CD8-positive, alpha-beta memory T cell (primary cell): ENCODE data around the gene APOA1. TPM values are rescaled to one million over a fixed set of nuclear protein-coding genes. Genes with fewer than 3 reads are reported as not detected.

Experiments used
- CTCF ChIA-PET: fragments of 350-600 bp; sonication (Branson Sonifier 250); formaldehyde crosslinking; loops from one replicate; lab custom pipeline; 2021; ENCODE audit warnings: antibody characterized with exemption; lab: Charles Lee
- POLR2A ChIA-PET: fragments of 350-600 bp; sonication (Branson Sonifier 250); formaldehyde crosslinking; loops from one replicate; lab custom pipeline; 2021; ENCODE audit warnings: antibody characterized with exemption; lab: Charles Lee
- DNase-seq, 5 donors: peaks; one replicate each; pipeline versions ENCODE4 v3.0.0 to v3.0.0-alpha.2; 2020 to 2022; ENCODE audit warnings: mixed read lengths in 1 of 5
- H3K27ac ChIP-seq: one replicate; pipeline ENCODE4 v1.7.0; 2013; ENCODE audit warnings: low read depth, mild to moderate bottlenecking, low read length, moderate library complexity
- H3K27me3 ChIP-seq: 2 replicates; pipeline ENCODE4 v1.7.0; 2013; ENCODE audit warnings: low read length, mild to moderate bottlenecking; ENCODE audit not compliant: insufficient read depth, poor library complexity, severe bottlenecking
- H3K36me3 ChIP-seq: 2 replicates; pipeline ENCODE4 v1.7.0; 2013; ENCODE audit warnings: mild to moderate bottlenecking, low read length, moderate library complexity; ENCODE audit not compliant: insufficient read depth
- H3K4me1 ChIP-seq: 2 replicates; pipeline ENCODE4 v1.7.0; 2013; ENCODE audit warnings: mild to moderate bottlenecking, low read length, moderate library complexity; ENCODE audit not compliant: insufficient read depth
- H3K4me3 ChIP-seq: 2 replicates; pipeline ENCODE4 v1.7.0; 2013; ENCODE audit warnings: mild to moderate bottlenecking, low read length
- H3K9me3 ChIP-seq: 2 replicates; pipeline ENCODE4 v1.7.0; 2013; ENCODE audit warnings: mild to moderate bottlenecking, low read length
- H3K27ac Mint-ChIP-seq, 8 donors: one replicate each; pipeline ENCODE4 v1.8.0; 2020 to 2021; ENCODE audit warnings: mixed read lengths in 8 of 8, mild to moderate bottlenecking in 6 of 8, inconsistent platforms in 3 of 8, moderate library complexity in 3 of 8
- H3K27me3 Mint-ChIP-seq, 2 donors: one replicate each; pipeline ENCODE4 v1.8.0; 2020 to 2021; ENCODE audit warnings: mixed read lengths in 2 of 2, mild to moderate bottlenecking in 1 of 2, moderate library complexity in 1 of 2
- H3K36me3 Mint-ChIP-seq, 3 donors: one replicate each; pipeline ENCODE4 v1.8.0; 2020 to 2021; ENCODE audit warnings: mixed read lengths in 3 of 3, inconsistent platforms in 1 of 3, mild to moderate bottlenecking in 1 of 3
- H3K4me1 Mint-ChIP-seq, 3 donors: one replicate each; pipeline ENCODE4 v1.8.0; 2020 to 2021; ENCODE audit warnings: mixed read lengths in 3 of 3, inconsistent platforms in 1 of 3, mild to moderate bottlenecking in 1 of 3
- H3K4me3 Mint-ChIP-seq, 7 donors: one replicate each; pipeline ENCODE4 v1.8.0; 2020 to 2021; ENCODE audit warnings: mixed read lengths in 7 of 7, mild to moderate bottlenecking in 6 of 7, moderate library complexity in 4 of 7, inconsistent platforms in 2 of 7
- H3K9me3 Mint-ChIP-seq, 5 donors: one replicate each; pipeline ENCODE4 v1.8.0; 2020 to 2022; ENCODE audit warnings: mixed read lengths in 5 of 5, mild to moderate bottlenecking in 3 of 5, moderate library complexity in 2 of 5, inconsistent platforms in 1 of 5
- polyA plus RNA-seq: library from polyadenylated mRNA; unstranded; fragments of 300-500 nt; fragmentation: Illumina TruSeq; gene quantifications from one replicate; pipeline ENCODE4 v1.2.3, GENCODE V29; 2021
- total RNA-seq, 2 experiments: library from RNA; stranded (reverse); gene quantifications; one replicate each; pipeline ENCODE4 v1.2.3, GENCODE V29; 2021

APOA1 gene
- total and polyA plus RNA-seq, 3 experiments from 2014 or later, result 0.33 to 0.48 TPM; not detected in 1

- ChIA-PET CTCF (no interaction called here), POLR2A (interaction anchor here (0.7 kb wide), 1 partner anchor 42 kb away, joined by 3 read pairs; no protein-coding TSS in a partner anchor)
- H3K4me3 ChIP-seq, result no peak overlapping the region
- no peaks in the 10 kb centered on the region for H3K36me3 ChIP-seq
- Mint-ChIP-seq H3K36me3 (peaks cover 0 to 1% (median 0%) of the 10 kb centered on the region in 3 donors), H3K4me3 (no peak overlapping the region), H3K27me3 (peaks cover 4 to 31% of the 10 kb centered on the region in 2 donors), H3K9me3 (no peaks in the 10 kb centered on the region), H3K4me1 (peaks cover 0 to 1% (median 0%) of the 10 kb centered on the region in 3 donors), H3K27ac (peak overlapping the region in 1 of 8 donors; percentile 26)
- no peak overlapping the region for H3K27ac ChIP-seq
- H3K9me3 ChIP-seq, result no peaks in the 10 kb centered on the region
- no peak for DNase-seq
- H3K27me3 ChIP-seq, result no peaks in the 10 kb centered on the region
- H3K4me1 ChIP-seq, result no peaks in the 10 kb centered on the region
These were observed 39.6 kb downstream of the APOA1 start for GRCh38 chr11:116797816-116798215.

DNA sequence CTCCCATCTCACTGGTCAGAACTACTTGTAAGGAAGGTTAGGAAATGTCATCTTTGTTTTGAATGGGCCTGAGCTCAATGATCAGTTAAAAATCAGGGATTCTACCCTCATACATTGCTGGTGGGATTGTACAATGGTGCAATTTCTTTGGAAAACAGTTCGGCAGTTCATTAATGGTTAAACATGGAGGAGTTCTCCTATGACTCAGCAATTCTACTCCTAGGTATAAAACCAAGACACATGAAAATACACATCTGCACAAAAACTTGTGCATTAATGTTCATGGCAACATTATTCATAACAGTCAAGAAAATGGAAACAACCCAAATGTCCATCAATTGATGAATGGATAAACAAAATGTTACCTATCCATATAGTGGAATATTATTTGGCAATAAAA is 40.9 kb downstream of the APOA1 start:
- ChIA-PET CTCF (interaction anchor here (1.5 kb wide), 1 partner anchor 40 kb away, joined by 7 read pairs; no protein-coding TSS in a partner anchor), POLR2A (no interaction called here)
- no peak overlapping the region for H3K4me3 ChIP-seq
- H3K36me3 Mint-ChIP-seq, result peaks cover 0 to 1% (median 0%) of the 10 kb centered on the region in 3 donors
- DNase-seq, result no peak
- H3K27ac Mint-ChIP-seq, result no peak overlapping the region
- H3K4me1 Mint-ChIP-seq, result peaks cover 0 to 1% (median 0%) of the 10 kb centered on the region in 3 donors
- H3K4me3 Mint-ChIP-seq, result no peak overlapping the region
- H3K9me3 Mint-ChIP-seq, result no peaks in the 10 kb centered on the region
- H3K4me1 ChIP-seq, result peaks cover 2% of the 10 kb centered on the region
- peaks cover 4 to 24% of the 10 kb centered on the region in 2 donors for H3K27me3 Mint-ChIP-seq
- no peaks in the 10 kb centered on the region for H3K36me3 ChIP-seq
- no peaks in the 10 kb centered on the region for H3K27me3 ChIP-seq
- H3K9me3 ChIP-seq, result no peaks in the 10 kb centered on the region
- no peak overlapping the region for H3K27ac ChIP-seq

DNA sequence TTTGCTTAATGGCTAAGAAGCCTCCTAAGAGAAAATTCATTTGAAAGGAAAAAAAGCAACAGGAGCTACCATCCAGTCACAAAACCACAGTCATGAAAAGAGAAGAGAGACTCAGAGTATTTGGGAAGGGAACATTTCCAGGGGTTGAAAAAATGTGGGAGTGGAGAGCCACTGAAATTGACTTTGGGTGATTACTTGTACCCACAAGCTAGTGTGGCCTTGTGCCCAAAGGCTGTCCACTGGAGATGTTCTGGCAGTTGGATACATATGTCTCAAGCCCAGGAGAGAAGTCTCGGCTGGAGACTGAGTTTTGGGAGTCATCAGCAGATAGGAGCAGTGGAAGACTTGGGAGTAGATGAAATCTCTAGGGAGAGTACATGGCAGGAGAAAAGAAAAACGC is 42.6 kb downstream of the APOA1 start:
- Mint-ChIP-seq H3K4me3 (no peak overlapping the region), H3K9me3 (no peaks in the 10 kb centered on the region), H3K27me3 (peaks cover 1 to 12% of the 10 kb centered on the region in 2 donors), H3K4me1 (peaks cover 7 to 9% (median 7%) of the 10 kb centered on the region in 3 donors), H3K36me3 (no peaks in the 10 kb centered on the region), H3K27ac (peak overlapping the region in 1 of 8 donors; percentile 48)
- DNase-seq, result no peak
- Histone ChIP-seq H3K4me1 (peaks cover 9% of the 10 kb centered on the region), H3K36me3 (no peaks in the 10 kb centered on the region), H3K4me3 (no peak overlapping the region), H3K27ac (no peak overlapping the region), H3K9me3 (no peaks in the 10 kb centered on the region), H3K27me3 (no peaks in the 10 kb centered on the region)
- CTCF ChIA-PET, result interaction anchor here (1.8 kb wide), 1 partner anchor 85 kb away, joined by 4 read pairs; no protein-coding TSS in a partner anchor
- POLR2A ChIA-PET, result interaction anchor here (2.4 kb wide), 1 partner anchor 41 kb away, joined by 7 read pairs; no protein-coding TSS in a partner anchor

GRCh38 chr11:116793772-116794097 is 43.7 kb downstream of the APOA1 start:
- H3K36me3 ChIP-seq, result no peaks in the 10 kb centered on the region
- Mint-ChIP-seq H3K4me3 (no peak overlapping the region), H3K4me1 (peaks cover 8 to 15% (median 11%) of the 10 kb centered on the region in 3 donors), H3K36me3 (no peaks in the 10 kb centered on the region), H3K9me3 (no peaks in the 10 kb centered on the region), H3K27ac (no peak overlapping the region), H3K27me3 (peaks cover 1% of the 10 kb centered on the region in 2 donors)
- H3K4me3 ChIP-seq, result no peak overlapping the region
- ChIA-PET POLR2A (interaction anchor here (2.4 kb wide), 1 partner anchor 42 kb away, joined by 7 read pairs; no protein-coding TSS in a partner anchor), CTCF (interaction anchor here (1.1 to 8.4 kb wide), 4 partner anchors 41 to 314 kb away, joined by 3 to 99 read pairs (median 6); no protein-coding TSS in a partner anchor)
- H3K9me3 ChIP-seq, result no peaks in the 10 kb centered on the region
- peaks cover 9% of the 10 kb centered on the region for H3K4me1 ChIP-seq
- DNase-seq, result no peak
- no peaks in the 10 kb centered on the region for H3K27me3 ChIP-seq
- no peak overlapping the region for H3K27ac ChIP-seq

DNA sequence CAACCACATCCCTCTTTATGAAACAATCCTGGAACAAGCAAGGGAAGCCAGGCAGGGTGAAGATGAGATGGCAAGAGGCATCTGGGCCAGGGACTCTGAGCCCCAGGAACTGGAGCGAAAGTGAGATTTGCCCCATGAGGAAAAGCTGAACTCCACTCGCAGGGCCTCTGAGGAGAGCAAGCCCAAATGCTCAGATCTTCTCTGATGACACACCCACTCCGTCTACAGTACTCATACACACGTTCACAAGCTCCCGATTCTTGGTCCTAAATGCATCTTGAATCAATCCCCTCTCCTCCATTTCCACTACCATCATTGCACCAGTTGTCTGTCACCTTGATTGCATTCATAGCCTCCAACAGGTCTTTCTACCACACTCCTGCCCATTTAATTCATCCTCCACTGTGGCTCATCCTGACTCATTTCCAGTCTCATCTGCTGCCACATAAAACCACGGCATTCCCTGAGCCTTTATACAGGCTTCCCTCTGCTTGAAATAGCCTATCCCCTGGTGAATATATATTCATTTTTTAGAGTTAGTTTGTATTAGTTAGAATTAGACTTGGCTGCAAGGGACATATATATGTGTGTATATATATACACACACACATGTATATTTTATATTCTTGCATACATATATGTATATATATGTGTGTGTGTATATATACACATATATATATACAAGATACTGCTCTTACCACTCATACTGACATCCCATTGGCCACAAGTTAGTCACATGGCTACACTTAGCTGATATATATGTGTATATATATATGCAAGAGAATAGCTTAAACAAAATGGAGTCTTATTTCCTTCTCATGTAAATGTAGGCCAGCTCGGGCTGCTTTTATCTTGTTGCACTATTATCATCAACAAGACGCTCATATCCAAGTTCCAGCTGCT is 44.3 kb downstream of the APOA1 start:
- peak overlapping the region in 2 of 8 donors; percentile 4 to 48 for H3K27ac Mint-ChIP-seq
- Histone ChIP-seq H3K36me3 (no peaks in the 10 kb centered on the region), H3K4me1 (peaks cover 15% of the 10 kb centered on the region), H3K27me3 (no peaks in the 10 kb centered on the region), H3K9me3 (no peaks in the 10 kb centered on the region), H3K4me3 (no peak overlapping the region), H3K27ac (no peak overlapping the region)
- H3K36me3 Mint-ChIP-seq, result no peaks in the 10 kb centered on the region
- H3K4me1 Mint-ChIP-seq, result peaks cover 14 to 22% (median 16%) of the 10 kb centered on the region in 3 donors
- H3K4me3 Mint-ChIP-seq, result peak overlapping the region in 1 of 7 donors; percentile 5
- ChIA-PET CTCF (interaction anchor here (1.1 to 8.4 kb wide), 8 partner anchors 40 to 314 kb away, joined by 3 to 101 read pairs (median 6); partner anchors contain the start of genes APOA1 and APOC3), POLR2A (interaction anchor here (2.4 kb wide), 1 partner anchor 43 kb away, joined by 7 read pairs; no protein-coding TSS in a partner anchor)
- no peak for DNase-seq
- no peaks in the 10 kb centered on the region for H3K9me3 Mint-ChIP-seq
- peaks cover 0 to 1% of the 10 kb centered on the region in 2 donors for H3K27me3 Mint-ChIP-seq

DNA sequence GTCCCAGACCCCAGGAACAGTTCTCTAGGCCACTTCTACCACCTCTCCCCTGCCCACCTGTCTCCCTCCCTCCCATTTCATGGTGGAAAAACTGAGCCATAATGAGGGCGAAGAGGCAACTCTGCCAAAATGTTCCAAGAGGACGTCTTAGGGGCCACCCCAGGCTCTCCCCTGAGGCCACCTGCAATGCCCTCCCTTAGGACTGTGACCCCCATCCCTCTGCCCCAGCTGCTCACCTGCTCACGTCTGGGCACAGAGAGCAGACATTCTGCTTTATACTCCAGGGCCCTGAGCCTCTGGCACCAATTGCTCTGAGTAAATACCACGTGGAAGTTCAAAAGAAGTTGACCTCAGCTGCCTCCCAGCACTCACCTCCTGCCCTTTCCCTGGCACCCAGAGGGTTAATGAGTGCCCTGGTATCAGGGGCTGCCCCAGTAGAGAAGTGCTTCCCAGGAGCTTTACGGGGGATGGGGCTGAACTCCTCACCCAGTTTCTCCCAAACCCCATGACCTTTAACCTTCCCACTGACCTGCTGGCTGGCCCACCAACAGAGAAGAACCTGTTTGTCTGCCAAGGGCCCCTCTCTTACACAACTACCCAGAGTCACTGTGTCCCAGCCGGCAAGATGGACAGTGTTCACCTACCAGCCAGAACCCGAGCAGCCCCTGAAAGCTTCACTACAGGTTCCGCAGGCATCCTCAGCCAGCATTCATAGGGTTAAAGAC is 45.1 kb downstream of the APOA1 start:
- H3K4me3 ChIP-seq, result no peak overlapping the region
- H3K4me3 Mint-ChIP-seq, result no peak overlapping the region
- H3K27me3 ChIP-seq, result no peaks in the 10 kb centered on the region
- peaks cover 0 to 5% (median 0%) of the 10 kb centered on the region in 3 donors for H3K36me3 Mint-ChIP-seq
- ChIA-PET CTCF (interaction anchor here (1.1 to 8.4 kb wide), 12 partner anchors 7 to 437 kb away, joined by 4 to 101 read pairs (median 8); partner anchors contain the start of genes APOA1, APOC3, BUD13 and SIK3), POLR2A (interaction anchor here (2.4 kb wide), 1 partner anchor 43 kb away, joined by 7 read pairs; no protein-coding TSS in a partner anchor)
- H3K9me3 ChIP-seq, result no peaks in the 10 kb centered on the region
- no peaks in the 10 kb centered on the region for H3K9me3 Mint-ChIP-seq
- no peak for DNase-seq
- H3K27ac ChIP-seq, result no peak overlapping the region
- H3K4me1 ChIP-seq, result peaks cover 17% of the 10 kb centered on the region
- no peaks in the 10 kb centered on the region for H3K36me3 ChIP-seq
- H3K4me1 Mint-ChIP-seq, result peaks cover 16 to 27% (median 20%) of the 10 kb centered on the region in 3 donors
- H3K27ac Mint-ChIP-seq, result peak overlapping the region in 2 of 8 donors; percentile 11 to 50
- H3K27me3 Mint-ChIP-seq, result peaks cover 0 to 1% of the 10 kb centered on the region in 2 donors

- no peak within 1 kb of the TSS for H3K27ac ChIP-seq
- Mint-ChIP-seq H3K4me1 (peaks cover 21 to 33% (median 25%) of the 10 kb centered on the region in 3 donors), H3K27ac (peak within 1 kb of the TSS in 6 of 8 donors; percentile 65 to 88 (median 82)), H3K27me3 (peaks cover 0 to 1% of the 10 kb centered on the region in 2 donors), H3K4me3 (peak within 1 kb of the TSS in 6 of 7 donors; percentile 39 to 76 (median 54)), H3K36me3 (peaks cover 0 to 10% (median 2%) of the 10 kb centered on the region in 3 donors), H3K9me3 (no peaks in the 10 kb centered on the region)
- no peaks in the 10 kb centered on the region for H3K36me3 ChIP-seq
- CTCF ChIA-PET, result interaction anchor here (0.8 to 8.4 kb wide), 22 partner anchors 8 to 438 kb away, joined by 3 to 101 read pairs (median 5); partner anchors contain the start of genes APOA1, APOC3, BUD13 and SIK3
- peaks cover 22% of the 10 kb centered on the region for H3K4me1 ChIP-seq
- no peaks in the 10 kb centered on the region for H3K9me3 ChIP-seq
- H3K27me3 ChIP-seq, result no peaks in the 10 kb centered on the region
- no peak for DNase-seq
- no peak within 1 kb of the TSS for H3K4me3 ChIP-seq
- POLR2A ChIA-PET, result interaction anchor here (0.6 to 1.8 kb wide), 3 partner anchors 19 to 314 kb away, joined by 3 to 8 read pairs (median 8); partner anchors contain the start of gene BUD13
These were observed 45.6 kb downstream of the APOA1 start, which contains the start of gene APOA5 for GRCh38 chr11:116791813-116792143. APOA5 (minus strand) TSS chr11:116791879; CDS start chr11:116791860, 19 bp downstream.
